Erythroblast (primary cell): ENCODE measurements around the gene TAS2R16.
"Not testable (repeated sequence)": the region's sequence is repeated elsewhere in the genome, so short reads cannot be mapped to it uniquely, and the experiment has no call there.

ENCODE experiments used
- DNase-seq, 2 experiments: peaks; one replicate each; lab custom pipeline; 2025; lab: John Stamatoyannopoulos, UW
- GATA1 ChIP-seq: IDR thresholded peaks from 2 replicates; pipeline ENCODE4 v1.6.1; 2011; ENCODE audit warnings: low read depth, mild to moderate bottlenecking, control low read depth, low read length, moderate library complexity
- POLR2A ChIP-seq: IDR thresholded peaks from 2 replicates; pipeline ENCODE4 v1.6.1; 2011; ENCODE audit warnings: mild to moderate bottlenecking, low read length

Gene TAS2R16

GRCh38 chr7:123003539-123004126 is 8.1 kb upstream of the TAS2R16 start:
- no peak for DNase-seq
- TF ChIP-seq POLR2A: no peak
- no peak for TF ChIP-seq GATA1

DNA sequence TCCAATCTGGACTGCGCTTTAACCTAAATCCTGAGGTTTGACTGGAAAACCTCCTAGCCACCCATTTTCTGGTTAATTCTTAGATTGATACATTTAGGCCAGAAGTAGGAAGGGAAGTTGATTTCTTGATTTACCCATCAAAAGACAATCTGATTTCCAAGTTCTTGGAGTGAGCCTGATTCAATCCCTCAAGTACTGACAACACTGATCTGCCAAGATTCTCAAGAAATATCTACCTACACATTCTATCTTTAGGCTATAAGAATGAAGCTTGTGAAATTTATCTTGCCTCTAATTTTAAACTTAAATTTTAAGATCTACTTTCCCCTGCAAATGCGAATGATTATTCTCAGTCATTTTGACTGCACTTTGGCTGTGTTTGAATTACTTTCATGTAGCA is 5.9 kb downstream of the TAS2R16 start:
- no peak for TF ChIP-seq GATA1
- TF ChIP-seq POLR2A: no peak
- no peak for DNase-seq

DNA sequence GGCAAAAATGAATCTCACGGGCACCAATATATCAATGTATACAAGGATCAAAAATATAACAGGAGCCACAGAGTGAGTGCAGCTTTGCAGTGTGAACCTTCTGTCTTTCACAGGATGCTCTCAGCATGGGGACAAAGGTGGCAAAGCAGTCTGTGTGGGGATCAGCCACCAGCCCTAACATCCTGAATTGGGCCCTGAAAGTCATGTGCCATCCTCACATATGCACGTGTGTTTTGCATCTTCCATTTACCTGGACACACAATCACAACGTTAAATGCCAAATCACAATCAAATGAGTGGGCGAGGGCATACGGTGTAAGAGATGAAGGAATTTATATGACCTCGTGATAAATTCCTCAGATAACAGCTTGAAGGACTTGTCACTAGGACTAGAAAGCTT is 6.5 kb downstream of the TAS2R16 start:
- DNase-seq: no peak
- TF ChIP-seq GATA1 (no peak), POLR2A (no peak)

DNA sequence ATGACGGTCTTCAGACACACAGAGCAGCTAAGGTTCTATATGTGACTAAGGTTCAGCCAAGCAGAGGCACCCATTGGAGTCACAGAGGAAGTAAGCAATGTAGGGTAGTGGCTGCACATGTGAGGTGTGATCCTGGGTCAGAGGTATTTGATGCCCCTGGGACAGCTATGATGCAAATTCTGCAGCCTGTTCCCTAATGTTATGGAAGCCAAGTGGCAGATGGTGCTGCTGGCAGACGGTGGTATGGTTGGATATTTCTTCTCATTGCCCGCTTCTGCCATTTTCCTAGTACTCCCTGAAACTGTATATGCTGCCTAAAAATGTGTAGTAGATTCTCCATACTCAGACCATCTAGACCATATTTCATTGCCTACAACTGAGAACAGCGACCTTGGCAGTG is 7.2 kb downstream of the TAS2R16 start:
- DNase-seq: no peak
- TF ChIP-seq POLR2A (no peak), GATA1 (no peak)

- TF ChIP-seq GATA1 (no peak), POLR2A (no peak)
- DNase-seq: no peak
Observed at GRCh38 chr7:122987463-122987862, 8.0 kb downstream of the TAS2R16 start.

- TF ChIP-seq GATA1 (no peak), POLR2A (no peak)
- no peak for DNase-seq
Observed at GRCh38 chr7:122984021-122984420, 11.5 kb downstream of the TAS2R16 start.

GRCh38 chr7:122983261-122983660 is 12.2 kb downstream of the TAS2R16 start:
- TF ChIP-seq POLR2A: no peak
- TF ChIP-seq GATA1: no peak
- DNase-seq: no peak

DNA sequence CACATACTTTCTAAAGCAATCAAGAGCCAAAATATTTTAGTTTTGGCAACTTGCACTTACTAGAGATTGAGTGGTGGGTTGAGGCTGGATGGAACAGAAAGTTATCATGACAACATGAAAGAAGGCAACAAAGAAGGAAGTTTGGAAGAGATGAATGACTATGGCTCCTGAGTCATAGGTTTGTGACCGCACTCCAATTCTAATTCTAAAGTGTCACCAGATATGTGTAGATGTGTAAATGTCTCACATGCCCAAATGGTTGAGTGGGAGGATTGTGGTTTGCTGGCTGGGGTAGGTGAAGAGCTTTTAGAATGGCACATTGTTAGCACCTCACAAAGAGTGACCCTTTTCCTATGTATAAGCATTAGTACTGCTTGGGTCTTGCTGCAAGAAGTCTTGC is 20.2 kb downstream of the TAS2R16 start:
- DNase-seq: no peak

DNA sequence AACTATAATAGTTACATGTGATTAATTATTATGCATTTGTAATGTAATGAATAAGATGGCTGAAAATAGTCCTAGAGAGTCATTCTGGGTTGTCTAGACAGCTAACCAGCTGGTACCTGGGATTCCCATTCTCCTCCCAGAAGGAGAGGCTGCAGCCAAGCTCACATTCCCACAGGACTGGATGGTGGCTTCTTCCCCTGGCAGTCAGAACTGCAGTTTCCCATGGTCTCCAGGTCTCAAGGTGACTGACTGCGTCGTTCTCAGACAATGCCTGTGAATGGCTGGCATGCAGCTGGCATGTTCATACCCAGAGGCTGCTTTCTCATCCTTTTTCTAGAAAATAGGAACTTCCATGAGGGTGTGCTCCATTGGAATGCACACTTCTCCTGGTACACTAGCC is 21.3 kb downstream of the TAS2R16 start:
- no peak for TF ChIP-seq GATA1
- TF ChIP-seq POLR2A: no peak
- no peak for DNase-seq

More for the DNA sequence above, 20.2 kb downstream of the TAS2R16 start:
- TF ChIP-seq POLR2A (no peak), GATA1 (no peak)

- TF ChIP-seq POLR2A (no peak), GATA1 (no peak)
- DNase-seq: no peak
Observed at GRCh38 chr7:122972056-122972455, 23.4 kb downstream of the TAS2R16 start.

GRCh38 chr7:122970740-122971725 is 24.5 kb downstream of the TAS2R16 start:
- no peak for DNase-seq

DNA sequence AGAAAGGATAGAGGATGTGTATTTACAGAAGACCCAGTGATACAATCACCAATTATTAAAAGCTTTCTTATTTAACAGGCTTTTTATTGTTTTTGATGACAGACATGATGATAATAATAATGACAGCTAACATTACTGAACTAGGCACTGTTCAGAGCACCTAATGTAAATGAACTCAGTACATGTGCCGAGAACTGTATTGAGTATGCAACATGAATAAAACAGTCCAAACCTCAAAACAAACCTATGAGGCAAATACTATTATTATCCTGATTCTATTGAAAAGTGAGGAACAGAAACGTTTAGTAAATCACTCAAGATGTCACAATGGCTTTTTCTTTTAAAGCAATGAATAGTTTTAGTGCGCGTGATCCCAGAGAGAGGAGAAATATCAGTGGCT is 27.1 kb downstream of the TAS2R16 start:
- TF ChIP-seq GATA1 (no peak), POLR2A (no peak)
- no peak for DNase-seq

More at GRCh38 chr7:122970740-122971725, 24.5 kb downstream of the TAS2R16 start:
- TF ChIP-seq POLR2A: no peak
- no peak for TF ChIP-seq GATA1

GRCh38 chr7:122965306-122965705 is 30.2 kb downstream of the TAS2R16 start:
- TF ChIP-seq POLR2A: no peak
- TF ChIP-seq GATA1: no peak
- DNase-seq: no peak

DNA sequence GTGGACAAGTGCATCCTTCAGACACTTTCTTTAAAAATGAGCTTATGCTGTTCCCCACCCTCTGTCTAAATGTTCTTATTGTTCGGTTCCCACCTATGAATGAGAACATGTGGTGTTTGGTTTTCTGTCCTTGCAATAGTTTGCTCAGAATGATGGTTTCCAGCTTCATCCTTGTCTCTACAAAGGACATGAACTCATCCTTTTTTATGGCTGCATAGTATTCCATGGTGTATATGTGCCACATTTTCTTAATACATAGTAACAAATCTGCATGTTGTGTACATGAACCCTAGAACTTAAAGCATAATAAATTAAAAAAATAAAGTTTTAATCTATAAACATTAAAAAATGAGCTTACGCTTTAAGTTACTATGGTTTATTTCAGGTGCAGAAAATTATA is 41.8 kb downstream of the TAS2R16 start:
- DNase-seq: not testable (repeated sequence)

DNA sequence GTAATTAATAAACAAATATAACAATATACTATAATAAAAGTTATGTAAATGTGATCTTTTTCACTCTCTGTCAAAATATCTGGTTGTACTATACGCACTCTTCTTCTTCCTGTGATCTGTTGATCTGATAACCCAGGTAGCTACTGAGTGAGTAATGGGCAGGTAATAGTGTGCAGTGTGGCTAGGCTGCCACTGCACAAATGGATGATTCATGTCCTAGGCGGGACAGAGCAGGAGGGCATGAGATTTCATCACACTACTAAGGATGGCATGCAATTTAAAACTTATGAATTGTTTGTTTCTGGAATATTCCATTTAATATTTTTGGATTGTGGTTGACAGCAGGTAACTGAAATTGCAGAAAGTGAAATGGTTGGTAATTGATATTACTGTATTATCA is 44.5 kb downstream of the TAS2R16 start:
- TF ChIP-seq POLR2A (no peak), GATA1 (no peak)
- DNase-seq: no peak
